ENCODE data around the gene EBF3. TPM values are rescaled to one million over a fixed set of nuclear protein-coding genes. Genes with fewer than 3 reads are reported as not detected.
"Not testable (repeated sequence)": the region's sequence is repeated elsewhere in the genome, so short reads cannot be mapped to it uniquely, and the experiment has no call there.

EBF3 gene
- total RNA-seq, 1 donor from 2014 or later: 44.4 TPM

- DNase-seq: no peak
Observed at GRCh38 chr10:129929343-129930292, 34.5 kb downstream of the EBF3 start.

DNA sequence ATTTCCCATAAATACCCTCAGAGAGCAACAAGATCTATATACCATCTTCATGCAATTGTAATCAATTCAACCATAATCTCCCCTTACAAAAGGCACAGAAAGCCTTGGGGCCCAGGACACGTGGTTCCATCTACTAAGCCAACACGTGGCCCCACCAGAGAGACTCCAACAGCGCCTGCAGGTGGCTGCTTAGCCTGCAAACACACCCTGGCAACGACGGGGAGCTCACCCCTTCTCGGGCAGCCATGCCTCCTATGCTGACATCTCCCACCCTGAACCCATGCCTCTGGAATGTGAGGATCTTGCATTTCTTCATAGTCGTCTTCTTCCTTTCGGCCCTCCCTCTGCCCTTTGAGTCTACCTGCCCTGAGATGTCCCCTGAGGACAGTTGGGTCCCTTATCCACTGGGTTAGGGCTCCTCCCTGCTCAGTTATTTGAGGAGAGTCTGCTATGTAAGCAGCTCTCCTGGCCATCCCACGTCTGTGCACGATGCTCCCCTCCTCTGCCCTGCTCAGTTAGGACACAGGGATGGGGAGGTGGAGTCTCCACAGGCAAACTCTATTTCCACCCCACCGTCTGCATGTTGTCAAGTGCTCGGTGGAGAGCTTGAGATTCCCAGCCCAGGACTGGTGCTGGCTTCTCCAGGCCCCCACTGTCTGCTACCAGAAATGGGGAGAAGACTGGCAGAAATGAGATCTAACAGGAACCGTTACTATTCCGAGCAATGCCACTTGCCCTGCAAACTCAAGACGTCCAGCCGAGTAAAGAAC lies 36.5 kb downstream of the EBF3 start:
- no peak for DNase-seq

- DNase-seq: no peak
Observed at GRCh38 chr10:129926066-129927055, 37.7 kb downstream of the EBF3 start.

DNA sequence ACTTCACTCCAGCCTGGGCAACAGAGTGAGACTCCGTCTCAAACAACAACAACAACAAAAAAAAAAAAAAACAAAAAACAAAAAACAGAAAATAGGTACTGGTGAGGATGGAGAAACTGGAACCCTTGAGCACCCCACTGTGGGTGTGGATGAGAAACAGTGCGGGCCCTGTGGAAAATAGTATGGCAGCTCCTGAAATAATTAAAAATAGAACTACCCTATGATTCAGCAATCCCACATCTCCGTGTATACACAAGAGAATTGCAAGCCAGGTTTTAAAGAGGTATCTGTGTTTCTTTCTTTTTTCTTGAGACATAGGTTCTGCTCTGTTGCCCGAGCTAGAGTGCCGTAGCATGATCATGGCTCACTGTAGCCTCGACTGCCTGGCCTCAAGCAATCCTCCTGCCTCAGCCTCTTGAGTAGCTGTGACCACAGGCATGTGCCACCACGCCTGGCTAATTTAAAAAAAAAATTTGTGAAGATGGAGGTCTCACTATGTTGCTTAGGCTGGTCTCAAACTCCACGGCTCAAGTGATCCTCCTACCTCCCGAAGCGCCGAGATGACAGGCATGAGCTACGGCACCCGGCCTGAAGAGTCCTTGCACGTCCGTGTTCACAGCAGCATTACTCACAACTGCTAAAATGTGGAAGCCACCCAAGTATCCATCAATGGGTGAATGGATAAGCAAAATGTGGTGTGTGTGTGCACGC lies 39.5 kb downstream of the EBF3 start:
- no peak for DNase-seq

DNA sequence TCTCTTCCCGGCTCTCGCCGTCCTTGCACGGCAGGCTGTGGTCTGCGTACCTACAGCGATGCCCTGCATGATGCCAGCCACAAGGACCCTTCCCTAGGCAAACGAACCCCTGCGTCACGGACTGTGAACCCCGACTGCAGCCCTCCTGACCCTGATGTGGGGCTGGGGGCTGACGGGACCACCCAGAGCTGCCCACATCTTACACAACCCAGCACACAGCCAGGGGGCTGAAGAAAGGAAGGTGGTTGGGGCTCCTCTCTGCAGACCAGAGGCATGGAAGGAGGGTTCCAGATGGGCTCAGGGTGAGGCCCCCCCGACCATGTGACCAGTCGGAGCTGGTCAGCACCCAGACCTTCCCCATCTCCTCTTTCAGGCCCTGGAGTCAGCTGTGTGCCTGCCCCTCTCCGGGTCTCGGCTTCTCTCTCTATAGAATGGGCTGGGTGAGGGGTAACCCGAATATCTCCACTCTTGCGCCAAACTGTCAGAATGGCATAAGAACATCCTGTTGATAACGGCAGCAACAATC lies 41.4 kb downstream of the EBF3 start:
- no peak for DNase-seq

GRCh38 chr10:129921801-129922597 lies 42.1 kb downstream of the EBF3 start:
- DNase-seq: no peak

GRCh38 chr10:129921065-129921670 lies 42.9 kb downstream of the EBF3 start:
- no peak for DNase-seq

- DNase-seq: not testable (repeated sequence)
Observed at GRCh38 chr10:129920187-129920586, 43.9 kb downstream of the EBF3 start.

GRCh38 chr10:129919358-129919757 lies 44.7 kb downstream of the EBF3 start:
- no peak for DNase-seq

GRCh38 chr10:129918836-129919235 lies 45.2 kb downstream of the EBF3 start:
- no peak for DNase-seq

GRCh38 chr10:129918401-129918800 lies 45.7 kb downstream of the EBF3 start:
- no peak for DNase-seq

DNA sequence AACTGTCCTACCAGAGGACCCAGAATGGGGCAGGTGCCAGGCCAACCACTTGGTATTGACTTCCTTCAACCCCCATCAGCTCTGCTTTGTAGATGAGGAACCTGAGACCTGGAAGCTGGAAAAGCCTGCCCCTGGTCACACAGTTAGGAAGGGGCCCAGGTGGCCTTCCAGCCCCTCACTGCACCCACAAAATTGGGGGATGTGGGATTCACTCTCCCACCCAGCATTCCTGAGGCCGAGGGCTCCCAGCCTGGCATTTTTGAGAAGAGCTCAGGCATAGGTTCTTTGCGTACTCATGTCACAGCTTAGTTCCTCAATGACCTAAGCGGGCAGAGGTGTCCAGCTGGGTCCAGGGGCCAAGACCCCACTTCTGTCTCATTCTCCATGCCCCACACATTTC lies 46.1 kb downstream of the EBF3 start:
- no peak for DNase-seq

GRCh38 chr10:129916506-129916995 lies 47.5 kb downstream of the EBF3 start:
- no peak for DNase-seq

- DNase-seq: no peak
Observed at GRCh38 chr10:129915526-129916378, 48.3 kb downstream of the EBF3 start.

DNA sequence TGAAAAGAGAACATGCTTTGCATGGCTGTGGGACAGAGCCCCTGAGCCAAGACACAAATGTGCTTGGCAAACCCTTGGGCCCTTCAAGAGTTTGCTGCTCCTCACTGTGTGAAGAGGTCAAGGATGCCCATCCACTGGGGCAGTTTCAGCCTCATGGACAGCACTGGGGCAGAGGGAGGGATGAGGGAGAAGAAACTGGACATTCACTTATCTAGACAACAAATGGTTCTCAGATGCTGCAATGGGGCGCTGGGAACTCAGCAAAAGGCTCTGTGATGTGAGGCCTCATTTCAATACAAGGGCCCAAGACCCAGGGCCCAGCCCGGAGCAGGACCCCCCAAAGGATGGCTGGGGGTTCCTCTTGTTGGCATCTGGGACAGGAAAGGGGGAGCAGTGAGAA lies 49.1 kb downstream of the EBF3 start:
- DNase-seq: no peak

- DNase-seq: no peak
Observed at GRCh38 chr10:129914153-129914855, 49.8 kb downstream of the EBF3 start.

GRCh38 chr10:129912986-129913695 lies 50.9 kb downstream of the EBF3 start:
- no peak for DNase-seq

Data from tongue (tissue), 2 donors.